ENCODE data around the gene NLGN1. TPM values are rescaled to one million over a fixed set of nuclear protein-coding genes. Genes with fewer than 3 reads are reported as not detected.

NLGN1 gene
- polyA plus RNA-seq, 2 of the 4 experiments (the other 2 are of a cell fraction): not detected

GRCh38 chr3:173796405-173796804, 398.9 kb downstream of the NLGN1 start:
- no peaks in the 10 kb centered on the region for H3K9me3 ChIP-seq
- FAIRE-seq: no peak
- WGBS (ENCODE audit: missing lambda C conversion rate): 4% methylated on average over 1 of the region's 1 CpG
- no peak overlapping the region for H3K4me3 ChIP-seq
- H3K27ac ChIP-seq: no peak overlapping the region
- ChIA-PET POLR2A (no interaction called here), CTCF (no interaction called here)
- ATAC-seq: no peak
- TF ChIP-seq ELK1 (IDR thresholded peaks at IDR 0.05; ENCODE audit: low read depth, low read length) (no peak), CBX8 (IDR thresholded peaks at IDR 0.05) (no peak)
- no peaks in the 10 kb centered on the region for H3K4me1 ChIP-seq
- DNase-seq (ENCODE audit: low read depth in 1 of 2, low spot score in 1 of 2): no peak
- H3K4me2 ChIP-seq: no peak overlapping the region

DNA sequence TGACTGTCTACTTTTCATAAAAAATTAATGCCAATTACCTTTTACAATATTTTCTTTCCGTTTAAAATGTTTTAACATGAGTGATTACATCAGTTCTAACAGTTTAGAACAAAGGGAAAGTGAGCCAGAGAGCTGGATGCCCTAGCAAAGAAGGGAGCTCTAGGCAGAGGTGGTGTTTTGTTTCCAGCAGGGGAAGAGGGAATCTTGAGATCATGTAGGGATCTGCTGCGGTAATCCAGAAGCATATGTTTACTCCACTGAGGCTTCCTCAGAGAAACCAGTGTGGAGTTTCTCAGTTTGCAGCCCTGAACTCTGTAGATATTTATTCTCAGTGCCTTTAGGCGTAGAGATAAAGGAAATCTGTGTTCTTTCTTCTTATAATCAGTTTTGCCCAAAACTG, 399.3 kb downstream of the NLGN1 start:
- no peak for ATAC-seq
- no peak for DNase-seq (ENCODE audit: low read depth in 1 of 2, low spot score in 1 of 2)
- no peak for FAIRE-seq
- no peak overlapping the region for H3K27ac ChIP-seq
- H3K9me3 ChIP-seq: no peaks in the 10 kb centered on the region
- TF ChIP-seq EP300 (IDR thresholded peaks at IDR 0.05) (no peak), RCOR1 (IDR thresholded peaks at IDR 0.05; ENCODE audit: low read depth, low read length) (no peak)
- H3K4me2 ChIP-seq: no peak overlapping the region
- 35% methylated on average over 3 of the region's 3 CpGs for WGBS (ENCODE audit: missing lambda C conversion rate)
- H3K4me1 ChIP-seq: no peaks in the 10 kb centered on the region
- POLR2A ChIA-PET: no interaction called here
- no peak overlapping the region for H3K4me3 ChIP-seq
- CTCF ChIA-PET: no interaction called here

- WGBS (ENCODE audit: missing lambda C conversion rate): 38% methylated on average over 4 of the region's 4 CpGs
- FAIRE-seq (no peak), DNase-seq (ENCODE audit: low read depth in 1 of 2, low spot score in 1 of 2) (no peak), ATAC-seq (no peak)
- H3K4me1 ChIP-seq: no peaks in the 10 kb centered on the region
- H3K4me2 ChIP-seq: no peak overlapping the region
- H3K4me3 ChIP-seq: no peak overlapping the region
- H3K27ac ChIP-seq: no peak overlapping the region
- no peak for TF ChIP-seq JUNB (IDR thresholded peaks at IDR 0.05)
- TF ChIP-seq HDAC2 (IDR thresholded peaks at IDR 0.05): no peak
- TF ChIP-seq RARB (CRISPR knock-in tag; IDR thresholded peaks at IDR 0.05): no peak
- TF ChIP-seq, protein P1, sequence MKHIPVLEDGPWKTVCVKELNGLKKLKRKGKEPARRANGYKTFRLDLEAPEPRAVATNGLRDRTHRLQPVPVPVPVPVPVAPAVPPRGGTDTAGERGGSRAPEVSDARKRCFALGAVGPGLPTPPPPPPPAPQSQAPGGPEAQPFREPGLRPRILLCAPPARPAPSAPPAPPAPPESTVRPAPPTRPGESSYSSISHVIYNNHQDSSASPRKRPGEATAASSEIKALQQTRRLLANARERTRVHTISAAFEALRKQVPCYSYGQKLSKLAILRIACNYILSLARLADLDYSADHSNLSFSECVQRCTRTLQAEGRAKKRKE (CRISPR knock-in tag; IDR thresholded peaks at IDR 0.05; ENCODE audit: low read depth): no peak
- H3K9me3 ChIP-seq: no peaks in the 10 kb centered on the region
- CTCF ChIA-PET: no interaction called here
- POLR2A ChIA-PET: no interaction called here
These were observed 401.7 kb downstream of the NLGN1 start for GRCh38 chr3:173799060-173799816.

- FAIRE-seq (no peak), DNase-seq (ENCODE audit: low read depth in 1 of 2, low spot score in 1 of 2) (no peak), ATAC-seq (no peak)
- Histone ChIP-seq H3K27ac (no peak overlapping the region), H3K4me1 (no peaks in the 10 kb centered on the region), H3K4me3 (no peak overlapping the region), H3K4me2 (no peak overlapping the region), H3K9me3 (no peaks in the 10 kb centered on the region)
- CTCF ChIA-PET: no interaction called here
- POLR2A ChIA-PET: no interaction called here
- 31% methylated on average over 2 of the region's 2 CpGs for WGBS (ENCODE audit: missing lambda C conversion rate)
- TF ChIP-seq ZC3H11A (IDR thresholded peaks at IDR 0.05): no peak
- no peak for TF ChIP-seq HEYL (CRISPR knock-in tag; IDR thresholded peaks at IDR 0.05)
- no peak for TF ChIP-seq CBX2 (IDR thresholded peaks at IDR 0.05; ENCODE audit: borderline replicate concordance, low read depth)
- no peak for TF ChIP-seq SREBF2 (IDR thresholded peaks at IDR 0.05)
- TF ChIP-seq RNF2 (IDR thresholded peaks at IDR 0.05; ENCODE audit: borderline replicate concordance, low read depth): no peak
- TF ChIP-seq, protein P2, sequence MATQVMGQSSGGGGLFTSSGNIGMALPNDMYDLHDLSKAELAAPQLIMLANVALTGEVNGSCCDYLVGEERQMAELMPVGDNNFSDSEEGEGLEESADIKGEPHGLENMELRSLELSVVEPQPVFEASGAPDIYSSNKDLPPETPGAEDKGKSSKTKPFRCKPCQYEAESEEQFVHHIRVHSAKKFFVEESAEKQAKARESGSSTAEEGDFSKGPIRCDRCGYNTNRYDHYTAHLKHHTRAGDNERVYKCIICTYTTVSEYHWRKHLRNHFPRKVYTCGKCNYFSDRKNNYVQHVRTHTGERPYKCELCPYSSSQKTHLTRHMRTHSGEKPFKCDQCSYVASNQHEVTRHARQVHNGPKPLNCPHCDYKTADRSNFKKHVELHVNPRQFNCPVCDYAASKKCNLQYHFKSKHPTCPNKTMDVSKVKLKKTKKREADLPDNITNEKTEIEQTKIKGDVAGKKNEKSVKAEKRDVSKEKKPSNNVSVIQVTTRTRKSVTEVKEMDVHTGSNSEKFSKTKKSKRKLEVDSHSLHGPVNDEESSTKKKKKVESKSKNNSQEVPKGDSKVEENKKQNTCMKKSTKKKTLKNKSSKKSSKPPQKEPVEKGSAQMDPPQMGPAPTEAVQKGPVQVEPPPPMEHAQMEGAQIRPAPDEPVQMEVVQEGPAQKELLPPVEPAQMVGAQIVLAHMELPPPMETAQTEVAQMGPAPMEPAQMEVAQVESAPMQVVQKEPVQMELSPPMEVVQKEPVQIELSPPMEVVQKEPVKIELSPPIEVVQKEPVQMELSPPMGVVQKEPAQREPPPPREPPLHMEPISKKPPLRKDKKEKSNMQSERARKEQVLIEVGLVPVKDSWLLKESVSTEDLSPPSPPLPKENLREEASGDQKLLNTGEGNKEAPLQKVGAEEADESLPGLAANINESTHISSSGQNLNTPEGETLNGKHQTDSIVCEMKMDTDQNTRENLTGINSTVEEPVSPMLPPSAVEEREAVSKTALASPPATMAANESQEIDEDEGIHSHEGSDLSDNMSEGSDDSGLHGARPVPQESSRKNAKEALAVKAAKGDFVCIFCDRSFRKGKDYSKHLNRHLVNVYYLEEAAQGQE (IDR thresholded peaks at IDR 0.05): no peak
- TF ChIP-seq NFE2L2 (conservative IDR thresholded peaks at IDR 0.05; ENCODE audit: low read length): no peak
- TF ChIP-seq PBX3 (IDR thresholded peaks at IDR 0.05): no peak
- TF ChIP-seq, protein P3, sequence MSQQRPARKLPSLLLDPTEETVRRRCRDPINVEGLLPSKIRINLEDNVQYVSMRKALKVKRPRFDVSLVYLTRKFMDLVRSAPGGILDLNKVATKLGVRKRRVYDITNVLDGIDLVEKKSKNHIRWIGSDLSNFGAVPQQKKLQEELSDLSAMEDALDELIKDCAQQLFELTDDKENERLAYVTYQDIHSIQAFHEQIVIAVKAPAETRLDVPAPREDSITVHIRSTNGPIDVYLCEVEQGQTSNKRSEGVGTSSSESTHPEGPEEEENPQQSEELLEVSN (IDR thresholded peaks at IDR 0.05; ENCODE audit: borderline replicate concordance, low read depth): no peak
- no peak for TF ChIP-seq NPAS2 (CRISPR knock-in tag; IDR thresholded peaks at IDR 0.05; ENCODE audit: borderline replicate concordance)
- no peak for TF ChIP-seq TFCP2L1 (CRISPR knock-in tag; IDR thresholded peaks at IDR 0.05)
- no peak for TF ChIP-seq ELK1 (IDR thresholded peaks at IDR 0.05; ENCODE audit: low read depth, low read length)
- TF ChIP-seq FOSL2 (IDR thresholded peaks at IDR 0.05): no peak
- no peak for TF ChIP-seq FOSL2 (CRISPR knock-in tag; IDR thresholded peaks at IDR 0.05)
- no peak for TF ChIP-seq EHF (CRISPR knock-in tag; IDR thresholded peaks at IDR 0.05)
- TF ChIP-seq KDM1A (IDR thresholded peaks at IDR 0.05; ENCODE audit: low read depth): no peak
These were observed 402.6 kb downstream of the NLGN1 start for GRCh38 chr3:173800154-173800553.
